Measurements from ENCODE around the gene ITPR3.
A peak's percentile ranks its signal among the peaks of the same experiment; 100 is the strongest.

The ITPR3 gene

GRCh38 chr6:33589392-33589730, 31.8 kb upstream of the ITPR3 start:
- no peak for TF ChIP-seq MAX (IDR thresholded peaks at IDR 0.05)
- TF ChIP-seq REST (IDR thresholded peaks at IDR 0.05; ENCODE audit: low read depth): no peak
- TF ChIP-seq CREB1 (IDR thresholded peaks at IDR 0.05; ENCODE audit: low read depth): no peak
- TF ChIP-seq ZBTB7A (IDR thresholded peaks at IDR 0.05; ENCODE audit: low read depth): no peak
- TF ChIP-seq TEAD4 (IDR thresholded peaks at IDR 0.05): no peak
- TF ChIP-seq FOXM1 (IDR thresholded peaks at IDR 0.05; ENCODE audit: borderline replicate concordance, low read depth): no peak
- no peak for TF ChIP-seq CEBPB (IDR thresholded peaks at IDR 0.05)
- TF ChIP-seq USF1 (IDR thresholded peaks at IDR 0.05): no peak
- TF ChIP-seq EP300 (IDR thresholded peaks at IDR 0.05; ENCODE audit: borderline replicate concordance): no peak
- TF ChIP-seq TCF12 (IDR thresholded peaks at IDR 0.05; ENCODE audit: low read depth): no peak
- TF ChIP-seq NFIC (IDR thresholded peaks at IDR 0.05): no peak
- TF ChIP-seq YY1 (IDR thresholded peaks at IDR 0.05; ENCODE audit: low read depth): no peak

- TF ChIP-seq TAF1 (IDR thresholded peaks at IDR 0.05; ENCODE audit: low read depth) (no peak), FOXM1 (IDR thresholded peaks at IDR 0.05; ENCODE audit: borderline replicate concordance, low read depth) (peak; percentile 68; the same call in 1 of the 2 replicates), RAD21 (IDR thresholded peaks at IDR 0.05; ENCODE audit: low read depth) (peak; percentile 95), EGR1 (IDR thresholded peaks at IDR 0.05) (no peak), USF1 (IDR thresholded peaks at IDR 0.05) (peak; percentile 64), TCF12 (IDR thresholded peaks at IDR 0.05; ENCODE audit: low read depth) (peak; percentile 90), REST (IDR thresholded peaks at IDR 0.05; ENCODE audit: low read depth) (no peak), TEAD4 (IDR thresholded peaks at IDR 0.05) (0 out of 2 replicates have a peak, but pooled peaks have one; percentile 30), EP300 (IDR thresholded peaks at IDR 0.05; ENCODE audit: borderline replicate concordance) (peak; percentile 92), ZBTB7A (IDR thresholded peaks at IDR 0.05; ENCODE audit: low read depth) (peak; percentile 87), MAX (IDR thresholded peaks at IDR 0.05) (peak; percentile 48; the same call in 1 of the 2 replicates), NFIC (IDR thresholded peaks at IDR 0.05) (peak; percentile 72)
Measured at GRCh38 chr6:33589731-33590530, 31.2 kb upstream of the ITPR3 start.

GRCh38 chr6:33590531-33591198, 30.5 kb upstream of the ITPR3 start:
- TF ChIP-seq REST (IDR thresholded peaks at IDR 0.05; ENCODE audit: low read depth) (no peak), CREB1 (IDR thresholded peaks at IDR 0.05; ENCODE audit: low read depth) (no peak), TAF1 (IDR thresholded peaks at IDR 0.05; ENCODE audit: low read depth) (no peak), ZBTB7A (IDR thresholded peaks at IDR 0.05; ENCODE audit: low read depth) (0 out of 2 replicates have a peak, but pooled peaks have one; percentile 31)

- TF ChIP-seq ZBTB7A (IDR thresholded peaks at IDR 0.05; ENCODE audit: low read depth) (no peak), CEBPB (IDR thresholded peaks at IDR 0.05) (no peak), CREB1 (IDR thresholded peaks at IDR 0.05; ENCODE audit: low read depth) (no peak), REST (IDR thresholded peaks at IDR 0.05; ENCODE audit: low read depth) (no peak), TEAD4 (IDR thresholded peaks at IDR 0.05) (no peak), TAF1 (IDR thresholded peaks at IDR 0.05; ENCODE audit: low read depth) (no peak), FOXM1 (IDR thresholded peaks at IDR 0.05; ENCODE audit: borderline replicate concordance, low read depth) (no peak), TCF12 (IDR thresholded peaks at IDR 0.05; ENCODE audit: low read depth) (no peak), EP300 (IDR thresholded peaks at IDR 0.05; ENCODE audit: borderline replicate concordance) (no peak), YY1 (IDR thresholded peaks at IDR 0.05; ENCODE audit: low read depth) (no peak), EGR1 (IDR thresholded peaks at IDR 0.05) (no peak), RAD21 (IDR thresholded peaks at IDR 0.05; ENCODE audit: low read depth) (no peak), USF1 (IDR thresholded peaks at IDR 0.05) (no peak), NFIC (IDR thresholded peaks at IDR 0.05) (no peak), MAX (IDR thresholded peaks at IDR 0.05) (no peak)
Measured at GRCh38 chr6:33591424-33592032, 29.6 kb upstream of the ITPR3 start.

Data from Ishikawa (cell line).